Suppressor macrophage (primary cell): ENCODE results near the gene PPP2R2D.
"Not testable (repeated sequence)": the region's sequence is repeated elsewhere in the genome, so short reads cannot be mapped to it uniquely, and the experiment has no call there.

ENCODE experiments used
- DNase-seq, 4 experiments: peaks; one replicate each; pipeline ENCODE4 v3.0.0-alpha.2; 2020 to 2022

The PPP2R2D gene

GRCh38 chr10:131979336-131979735, 78.5 kb downstream of the PPP2R2D start:
- DNase-seq: no peak

GRCh38 chr10:131979821-131980270, 79.0 kb downstream of the PPP2R2D start:
- peak in 3 of 4 experiments; percentile 8 to 35 (median 31) for DNase-seq

- no peak for DNase-seq
Observed at GRCh38 chr10:131980321-131980720, 79.5 kb downstream of the PPP2R2D start.

DNA sequence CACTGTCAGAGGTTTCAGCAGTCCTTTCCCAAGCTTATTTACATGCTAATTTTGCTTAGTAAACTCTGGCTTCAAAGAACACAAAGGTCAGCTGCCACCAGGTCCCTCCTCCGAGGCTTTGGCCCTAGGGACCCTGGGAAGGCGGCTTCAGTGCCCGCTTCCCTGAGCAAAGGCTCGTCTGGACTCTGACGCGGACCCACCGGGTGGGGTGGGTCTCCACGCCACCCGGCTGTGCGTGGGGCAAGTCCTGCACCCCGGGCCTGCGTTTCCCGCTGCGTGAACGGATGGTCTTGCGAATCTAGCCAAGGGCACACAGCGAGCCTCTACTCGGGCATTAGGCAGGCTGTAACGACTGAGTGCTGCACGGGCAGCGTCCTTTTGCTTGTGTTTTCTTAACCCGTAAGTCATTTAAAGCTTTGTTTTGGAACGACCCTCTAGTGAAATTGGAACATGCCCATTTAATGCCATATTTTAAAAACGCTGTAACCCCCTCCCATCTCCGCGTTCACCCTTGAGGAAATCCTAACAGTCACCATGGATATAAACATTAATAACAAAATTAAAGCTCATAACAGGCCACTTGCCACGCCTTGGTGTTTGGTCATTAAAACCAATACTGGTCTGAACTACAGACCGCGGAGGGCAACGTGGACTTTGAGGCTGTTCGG, 80.1 kb downstream of the PPP2R2D start:
- DNase-seq: peak; percentile 4 to 32 (median 20)

DNA sequence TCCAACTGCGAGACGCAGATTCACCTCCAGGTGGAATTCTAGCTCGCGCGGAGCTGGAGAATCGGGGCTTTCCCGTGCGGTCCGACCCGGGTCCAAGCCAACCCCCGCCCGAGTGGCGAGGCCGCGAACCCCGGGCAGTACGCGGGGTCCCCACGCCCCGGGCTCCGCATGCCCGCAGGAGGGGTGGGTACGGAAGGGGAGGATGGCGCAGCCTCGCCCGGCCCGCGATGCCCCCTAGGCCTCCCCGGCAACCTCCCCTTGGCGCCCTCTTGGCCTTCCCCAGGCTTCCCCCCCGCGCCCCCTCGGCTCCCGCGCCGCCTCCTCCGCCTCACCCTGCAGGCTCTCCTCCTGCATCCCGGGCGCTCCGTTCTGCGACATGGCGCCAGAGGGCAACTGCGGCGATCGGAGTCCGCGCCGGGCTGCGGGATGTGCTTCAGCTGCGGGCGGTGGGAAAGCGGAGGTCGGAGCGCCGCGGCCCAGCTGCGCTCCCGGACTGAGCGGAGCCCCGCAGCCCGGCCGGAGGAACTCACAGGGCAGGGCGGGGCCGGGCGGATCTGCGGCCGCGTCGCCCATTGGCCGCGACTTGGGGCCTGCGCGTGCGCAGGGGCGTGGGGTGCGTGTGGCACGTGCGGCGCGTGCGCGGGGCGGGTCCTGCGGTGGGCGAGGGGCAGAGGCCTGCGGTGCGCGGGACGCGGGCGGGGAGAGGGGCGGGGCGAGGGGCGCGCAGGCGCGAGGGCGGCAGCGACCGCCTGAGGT, 80.8 kb downstream of the PPP2R2D start, which contains the start of gene BNIP3:
BNIP3 (minus strand) TSS at position 495 of the 756 bp plus-strand sequence; CDS start at position 378, 117 bp downstream.
- DNase-seq: peak; percentile 95 to 98 (median 97)

DNA sequence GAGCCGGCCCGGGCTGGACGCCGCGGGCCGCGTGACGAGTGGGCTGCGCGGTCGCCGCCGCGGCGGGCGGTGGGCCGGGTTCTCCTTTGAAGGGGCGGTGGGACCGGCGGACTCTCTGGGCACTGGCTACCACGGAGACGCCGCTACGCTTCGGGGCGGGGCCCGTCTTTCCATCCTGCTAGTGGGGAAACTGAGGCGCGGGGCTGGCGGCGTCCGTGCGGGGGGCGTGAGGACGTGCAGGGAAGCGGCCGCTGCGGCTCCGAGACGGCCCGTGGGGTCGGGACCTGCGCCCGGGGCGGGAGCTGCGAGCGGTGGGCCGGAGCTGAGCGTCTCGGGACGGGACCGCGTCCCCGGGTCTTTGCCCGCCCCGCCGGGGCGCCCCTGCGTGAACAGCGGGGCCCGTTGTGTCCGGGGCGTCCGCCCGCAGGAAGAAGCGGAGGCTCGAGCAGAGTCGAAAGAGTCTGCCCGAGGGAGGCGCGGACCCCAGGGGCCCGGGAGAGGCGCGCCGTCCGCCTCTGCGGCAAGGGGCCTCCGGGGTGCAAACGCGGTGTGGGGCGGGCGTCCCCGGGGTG, 81.5 kb downstream of the PPP2R2D start:
- DNase-seq: peak in 1 of 4 experiments; percentile 12

DNA sequence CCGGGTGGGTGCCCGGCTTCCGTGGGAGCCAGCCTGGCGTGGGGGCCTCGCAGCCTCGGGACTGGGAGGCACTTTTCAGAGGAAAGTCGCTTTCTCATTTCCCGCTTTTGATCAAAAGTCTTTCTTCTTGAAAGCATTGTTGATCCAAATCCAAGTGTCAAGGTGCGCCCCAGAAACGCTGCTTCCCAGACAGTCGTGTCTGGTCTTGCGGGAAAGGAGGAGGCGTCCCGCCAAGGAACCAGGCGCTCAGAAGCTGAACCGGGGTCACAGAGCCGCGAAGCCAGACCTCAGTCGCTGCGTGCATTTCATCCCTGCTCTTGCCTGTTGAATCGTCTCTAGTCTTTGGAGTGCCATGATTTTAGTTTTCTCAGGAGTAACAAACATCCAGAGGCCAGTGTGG, 82.0 kb downstream of the PPP2R2D start:
- no peak for DNase-seq

DNA sequence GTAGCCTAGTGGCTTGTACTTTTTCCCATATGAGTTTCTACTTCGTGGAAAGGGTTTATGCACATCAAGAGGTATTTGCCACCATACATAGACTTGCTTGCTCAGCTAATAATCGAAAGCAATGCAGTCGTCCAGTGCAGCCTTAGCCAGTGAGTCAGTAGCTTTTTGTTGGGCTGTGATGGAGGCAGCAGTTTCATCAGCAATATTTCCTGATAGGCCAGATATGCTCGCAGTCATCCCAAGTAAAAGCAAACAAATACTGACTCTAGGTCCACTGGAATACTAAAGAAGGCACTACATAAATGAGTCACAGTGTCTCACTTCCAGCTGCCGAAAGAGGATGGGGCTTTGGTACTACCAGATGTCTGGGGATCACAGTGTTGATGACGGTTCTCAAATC, 83.0 kb downstream of the PPP2R2D start:
- DNase-seq: no peak

GRCh38 chr10:131986851-131987250, 86.0 kb downstream of the PPP2R2D start:
- DNase-seq: not testable (repeated sequence)

DNA sequence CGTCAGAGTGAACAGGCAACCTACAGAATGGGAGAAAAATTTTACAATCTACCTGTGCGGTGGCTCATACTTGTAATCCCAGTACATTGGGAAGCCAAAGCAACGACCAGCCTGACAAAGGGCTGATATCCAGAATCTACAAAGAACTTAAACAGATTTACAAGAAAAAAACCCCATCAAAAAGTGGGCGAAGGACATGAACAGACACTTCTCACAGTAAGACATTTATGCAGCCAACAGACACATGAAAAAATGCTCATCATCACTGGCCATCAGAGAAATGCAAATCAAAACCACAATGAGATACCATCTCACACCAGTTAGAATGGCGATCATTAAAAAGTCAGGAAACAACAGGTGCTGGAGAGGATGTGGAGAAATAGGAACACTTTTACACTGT, 86.5 kb downstream of the PPP2R2D start:
- DNase-seq: not testable (repeated sequence)

DNA sequence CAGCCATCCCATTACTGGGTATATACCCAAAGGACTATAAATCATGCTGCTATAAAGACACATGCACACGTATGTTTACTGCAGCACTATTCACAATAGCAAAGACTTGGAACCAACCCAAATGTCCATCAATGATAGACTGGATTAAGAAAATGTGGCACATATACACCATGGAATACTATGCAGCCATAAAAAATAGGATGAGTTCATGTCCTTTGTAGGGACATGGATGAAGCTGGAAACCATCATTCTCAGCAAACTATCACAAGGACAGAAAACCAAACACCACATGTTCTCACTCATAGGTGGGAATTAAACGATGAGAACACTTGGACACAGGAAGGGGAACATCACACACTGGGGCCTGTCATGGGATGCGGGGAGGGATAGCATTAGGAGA, 87.0 kb downstream of the PPP2R2D start:
- not testable (repeated sequence) for DNase-seq

GRCh38 chr10:131991726-131992125, 90.9 kb downstream of the PPP2R2D start:
- DNase-seq: no peak

- no peak for DNase-seq
Observed at GRCh38 chr10:131993275-131993674, 92.5 kb downstream of the PPP2R2D start.

DNA sequence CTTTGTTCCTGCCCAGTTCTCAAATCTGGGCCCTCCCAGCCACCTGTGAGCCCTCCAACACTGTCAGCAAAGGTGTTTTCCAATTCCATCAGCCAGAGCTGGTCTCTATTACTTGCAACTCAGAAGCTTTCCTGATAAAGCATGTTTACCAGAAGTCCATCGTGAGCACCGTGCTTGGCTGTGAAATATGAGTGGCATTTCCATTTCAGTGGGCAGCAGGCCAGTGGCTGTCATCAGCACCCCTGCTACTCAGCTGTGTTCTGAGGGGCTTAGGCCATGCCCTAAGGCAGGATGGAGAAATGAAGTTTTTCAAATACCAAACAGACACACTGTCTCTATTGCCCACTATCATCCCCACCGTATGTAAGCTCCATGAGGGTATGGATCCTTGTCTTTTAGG, 93.6 kb downstream of the PPP2R2D start:
- no peak for DNase-seq

- DNase-seq: no peak
Observed at GRCh38 chr10:131996466-131997365, 95.9 kb downstream of the PPP2R2D start.

DNA sequence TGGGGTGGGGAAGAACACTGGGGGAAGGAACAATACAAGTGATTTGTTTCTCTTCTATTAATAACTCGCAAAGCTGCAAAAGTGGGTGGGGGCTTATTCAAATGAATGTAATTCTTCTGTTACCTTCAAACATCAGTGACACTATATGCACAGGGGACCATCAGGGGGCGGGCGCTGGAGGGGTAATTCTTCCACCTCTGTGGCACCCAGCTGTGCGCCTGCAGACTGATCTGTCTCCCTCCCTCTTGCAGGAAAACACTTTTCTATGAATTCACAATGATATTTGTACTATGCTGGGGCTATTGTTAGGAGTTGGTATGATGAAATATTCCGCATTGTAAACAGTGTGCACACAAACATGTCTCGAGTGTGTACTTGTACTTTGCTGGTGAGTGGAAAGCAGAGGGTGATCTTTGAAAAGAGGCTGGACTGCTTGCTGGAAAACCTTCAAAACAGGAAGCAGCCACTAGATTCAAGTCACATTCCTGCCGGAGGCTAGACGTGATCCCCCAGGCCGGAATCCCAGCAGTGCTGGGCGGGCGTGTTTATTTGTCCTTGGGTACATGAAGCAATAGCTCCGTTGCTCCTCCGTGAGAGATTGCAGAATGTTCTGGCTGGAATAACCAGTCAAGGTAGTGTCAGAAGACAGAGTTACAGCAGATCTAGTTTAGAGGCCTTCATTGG, 96.7 kb downstream of the PPP2R2D start:
- no peak for DNase-seq

- DNase-seq: no peak
Observed at GRCh38 chr10:131998050-131998844, 97.4 kb downstream of the PPP2R2D start.

- no peak for DNase-seq
Observed at GRCh38 chr10:131998845-131999681, 98.3 kb downstream of the PPP2R2D start.

DNA sequence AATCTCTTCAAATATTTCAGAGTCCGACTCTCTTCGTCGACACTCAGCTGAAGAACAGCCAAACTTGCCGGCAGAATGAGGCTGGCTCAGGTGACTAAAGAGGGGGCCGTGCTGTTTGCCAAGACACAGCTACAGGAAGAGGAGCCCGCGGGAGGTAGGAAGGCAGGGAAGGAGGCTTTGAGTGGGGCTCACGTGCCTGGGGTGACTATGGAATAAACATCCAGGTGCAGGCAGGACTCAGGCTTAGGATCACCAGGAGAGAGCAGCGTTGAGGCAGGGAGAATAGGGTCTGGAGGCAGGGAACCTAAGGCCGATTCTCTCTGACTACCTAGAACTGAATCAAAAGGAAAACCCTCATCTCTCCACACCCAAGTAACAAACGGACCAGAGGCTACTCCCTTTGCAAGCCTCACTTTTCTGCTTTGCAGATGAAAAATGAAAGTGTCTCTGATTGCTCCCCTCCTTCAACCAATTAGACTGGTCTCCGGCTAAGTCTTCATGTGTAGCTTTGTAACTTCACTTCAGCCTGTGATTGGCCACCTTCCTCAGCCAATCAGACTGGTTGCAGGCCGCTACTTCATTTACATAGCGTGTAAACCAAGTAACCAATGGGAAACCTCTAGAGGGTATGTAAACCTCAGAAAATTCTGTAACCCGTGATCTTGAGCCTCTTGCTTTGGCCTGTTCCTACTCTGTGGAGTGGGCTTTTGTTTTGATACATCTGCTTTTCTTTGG, 100.6 kb downstream of the PPP2R2D start:
- DNase-seq: no peak
